Stimulated activated CD4-positive, alpha-beta T cell treated with anti-CD3 and anti-CD28 coated beads, TNF-alpha, amount 100 ng/mL, for 48 hours (primary cell): ENCODE data around the gene EVI5.
"Not testable (repeated sequence)": the region's sequence is repeated elsewhere in the genome, so short reads cannot be mapped to it uniquely, and the experiment has no call there.

Source experiments
- DNase-seq, 3 donors: peaks; one replicate each; pipeline ENCODE4 v3.0.0-alpha.2; 2020; ENCODE audit warnings: low read depth in 3 of 3

EVI5 gene

DNA sequence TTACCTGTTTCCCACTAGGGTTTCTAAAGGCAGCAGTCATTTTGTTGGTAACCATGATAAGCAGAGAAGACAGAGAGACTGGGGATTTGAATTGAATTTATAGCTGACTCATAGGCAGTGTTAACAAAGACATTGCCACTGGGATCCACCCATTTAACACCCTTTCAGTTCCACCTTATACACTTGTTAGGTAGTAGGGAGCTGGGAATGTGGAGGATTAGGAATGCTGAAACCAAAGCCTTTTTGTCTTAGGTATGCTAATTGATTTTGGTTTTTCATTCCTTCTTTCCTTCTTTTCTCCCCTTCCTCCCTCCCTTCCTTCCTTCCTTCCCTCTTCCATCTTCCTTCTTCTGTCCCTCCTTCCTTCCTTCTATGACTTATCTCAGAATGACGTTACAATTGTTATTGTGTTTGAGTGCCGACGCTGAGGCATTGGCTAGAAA is 7.5 kb upstream of the EVI5 start:
- DNase-seq = no peak

DNA sequence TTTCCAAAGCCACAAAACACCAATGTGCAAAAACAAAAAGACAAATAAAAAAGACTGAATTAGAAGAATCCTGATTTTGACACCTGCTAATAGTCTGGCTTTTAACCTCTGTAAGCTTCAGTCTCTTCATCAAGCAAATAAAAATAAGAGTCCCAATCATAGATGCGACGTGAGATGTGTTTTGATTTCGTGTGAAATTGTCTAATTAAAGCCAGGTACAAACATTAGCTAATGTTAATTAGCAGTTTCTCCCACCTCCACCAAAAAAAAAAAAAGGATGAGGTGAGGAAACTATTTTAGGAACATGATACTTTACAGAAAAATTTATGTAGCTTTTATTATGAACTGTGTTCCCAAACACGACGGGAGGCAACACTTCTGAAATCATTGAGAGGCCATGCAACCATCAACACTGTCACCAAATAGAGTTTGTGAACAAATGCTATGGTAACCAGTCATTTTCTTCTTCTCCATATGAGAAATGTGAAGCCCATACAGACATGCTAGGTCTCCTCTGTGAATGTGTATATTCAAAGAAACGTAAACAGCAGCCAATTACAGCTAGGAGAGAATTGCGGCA is 6.7 kb upstream of the EVI5 start:
- DNase-seq = no peak

DNA sequence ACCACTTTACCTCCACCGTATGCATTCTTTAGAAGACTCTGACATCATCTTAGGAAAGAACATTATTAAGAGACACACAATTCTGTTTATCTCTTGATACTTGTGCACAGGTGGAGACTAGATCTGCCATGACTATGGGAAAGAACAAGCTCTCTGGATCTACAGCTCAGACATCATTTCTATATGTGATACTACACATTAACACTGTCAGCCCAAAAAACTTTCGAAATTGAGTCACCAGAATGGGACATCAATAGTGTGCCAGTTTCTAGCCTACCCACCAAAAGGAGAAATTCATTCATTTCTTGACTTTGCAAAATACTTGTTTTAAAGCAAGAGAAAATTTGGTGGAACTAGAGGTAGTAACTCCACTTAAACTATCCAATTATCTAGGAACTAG is 6.0 kb upstream of the EVI5 start:
- no peak for DNase-seq

DNA sequence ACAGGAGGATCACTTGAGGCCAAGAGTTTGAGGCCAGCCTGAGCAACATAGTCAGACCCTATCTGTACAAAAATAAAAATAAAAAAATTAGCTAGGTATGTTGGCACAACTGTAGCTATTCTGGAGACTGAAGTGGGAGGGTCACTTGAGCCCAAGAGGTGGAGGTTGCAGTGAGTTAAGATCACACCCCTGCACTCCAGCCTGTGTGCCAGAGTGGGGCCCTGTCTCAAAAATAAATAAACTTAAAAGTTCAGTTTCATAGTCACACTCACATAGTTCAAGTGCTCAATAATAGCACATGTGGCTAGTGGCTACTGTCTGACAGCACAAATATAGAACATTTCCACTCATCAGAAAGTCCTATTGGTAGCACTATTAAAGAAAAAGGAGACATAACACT is 5.2 kb upstream of the EVI5 start:
- DNase-seq = no peak

DNA sequence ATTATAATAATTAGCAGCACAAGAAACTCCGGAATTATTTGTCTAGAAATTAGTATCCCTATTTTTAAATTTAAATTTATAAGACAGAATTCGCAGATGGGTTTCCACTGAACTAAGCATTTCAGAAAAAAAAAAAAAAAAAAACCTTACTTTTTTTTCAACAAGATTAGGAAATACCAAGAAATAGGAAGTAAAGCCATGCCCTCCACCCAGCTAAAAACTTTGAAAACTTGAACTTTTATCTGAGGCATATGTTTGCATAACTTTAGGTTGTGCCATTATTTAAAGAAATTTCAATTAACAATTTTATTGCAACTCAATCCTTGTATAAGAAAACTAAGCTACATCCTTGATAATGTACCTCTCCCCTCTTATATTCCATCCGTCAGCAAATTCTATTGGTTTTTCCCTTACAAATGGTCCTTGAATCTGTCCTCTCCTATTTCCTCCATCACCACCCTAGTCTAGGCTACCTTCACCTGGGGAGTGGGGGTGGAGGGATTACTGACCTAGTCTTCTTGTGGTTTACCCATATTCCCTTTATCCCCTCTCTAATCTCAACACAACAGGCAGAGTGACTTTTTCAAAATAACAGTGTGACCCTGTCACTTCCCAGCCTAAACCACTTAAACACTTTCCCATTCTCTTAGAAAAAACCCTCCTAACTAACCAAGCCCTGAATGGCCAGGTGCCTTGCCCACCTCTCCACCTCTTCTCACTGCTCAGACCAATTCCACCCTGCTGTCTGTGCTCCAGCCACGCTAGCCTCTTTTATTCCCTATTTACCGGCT is 1.4 kb upstream of the EVI5 start:
- DNase-seq = no peak

DNA sequence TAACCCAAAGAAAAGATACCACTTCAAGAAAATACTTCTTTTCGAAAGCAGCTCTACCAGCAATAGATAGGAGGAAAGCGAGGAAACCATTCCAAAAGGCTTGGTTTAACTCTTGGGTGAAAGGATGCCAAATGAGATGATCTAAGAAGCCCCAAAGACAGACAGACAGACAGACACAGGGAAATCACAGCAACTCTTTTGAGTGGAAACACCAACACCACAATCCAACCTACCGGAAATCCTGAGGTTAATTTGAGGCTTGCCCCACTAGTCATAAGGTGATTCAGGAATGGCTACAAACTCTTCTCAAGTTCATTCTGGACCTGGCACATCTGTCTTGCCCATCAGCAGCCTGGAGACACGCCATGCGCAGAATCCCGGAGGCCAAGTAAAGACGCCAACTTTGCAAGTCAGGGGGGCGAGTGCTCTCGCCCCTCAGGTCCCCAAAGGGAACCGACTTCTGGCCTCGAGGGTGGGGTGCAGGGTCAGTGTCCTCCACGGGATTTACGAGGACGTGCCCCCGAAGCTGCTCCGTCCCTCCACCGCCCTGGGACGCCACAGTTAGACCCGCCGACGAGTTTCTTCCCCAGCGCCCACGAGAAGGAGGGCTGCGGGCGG is 778 bp downstream of the EVI5 start:
- peak in 1 of 3 donors; percentile 10 for DNase-seq

DNA sequence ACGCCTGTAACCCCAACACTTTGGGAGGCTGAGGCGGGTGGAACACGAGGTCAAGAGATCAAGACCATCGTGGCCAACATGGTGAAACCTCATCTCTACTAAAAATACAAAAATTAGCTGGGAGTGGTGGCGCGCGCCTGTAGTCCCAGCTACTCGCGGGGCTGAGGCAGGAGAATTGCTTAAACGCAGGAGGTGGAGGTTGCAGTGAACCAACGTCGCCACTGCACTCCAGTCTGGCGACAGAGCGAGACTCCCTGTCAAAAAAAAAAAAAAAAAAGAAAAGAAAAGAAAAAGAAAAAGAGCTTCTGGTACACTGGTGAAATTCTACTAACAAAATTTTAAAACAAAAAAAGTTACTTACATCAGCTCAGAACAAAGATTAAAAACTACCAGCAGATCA is 1.4 kb downstream of the EVI5 start:
- DNase-seq = not testable (repeated sequence)

DNA sequence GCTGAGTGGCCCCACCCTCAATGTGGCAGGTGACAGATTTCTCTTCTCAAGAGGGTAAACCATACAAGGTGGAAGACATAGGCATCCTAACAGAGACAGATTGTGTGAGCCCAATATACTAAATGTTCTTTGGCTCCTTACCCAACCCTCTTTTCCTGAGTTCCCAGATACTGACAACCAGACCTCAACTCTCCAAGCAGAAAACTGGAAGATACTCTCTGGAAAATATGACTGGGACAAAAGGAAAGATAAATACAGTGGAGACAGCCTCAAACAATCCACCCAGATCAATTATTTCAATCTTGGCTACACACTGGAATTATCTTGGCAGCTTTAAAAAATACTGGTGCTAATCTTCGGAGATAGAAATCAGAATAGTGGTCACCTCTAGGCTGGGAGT is 6.5 kb downstream of the EVI5 start:
- no peak for DNase-seq

DNA sequence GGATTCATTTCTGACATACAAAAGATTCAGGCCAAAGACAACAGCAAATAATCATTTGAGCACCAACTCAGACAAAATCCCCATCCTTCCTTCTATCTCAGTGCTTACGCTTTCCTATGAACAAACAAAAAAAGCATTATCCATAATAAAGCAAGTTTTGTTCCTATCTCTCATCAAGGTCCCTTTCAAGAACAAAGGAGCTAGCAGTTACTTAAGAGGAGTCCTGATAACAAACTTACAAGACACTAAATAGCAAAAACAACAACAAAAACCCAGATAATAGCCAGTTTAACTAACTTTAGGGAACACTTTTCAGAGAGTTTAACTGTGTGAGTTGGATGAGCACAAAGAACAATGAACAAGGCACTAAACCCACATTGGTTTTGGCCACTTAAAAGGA is 10.5 kb downstream of the EVI5 start:
- no peak for DNase-seq

DNA sequence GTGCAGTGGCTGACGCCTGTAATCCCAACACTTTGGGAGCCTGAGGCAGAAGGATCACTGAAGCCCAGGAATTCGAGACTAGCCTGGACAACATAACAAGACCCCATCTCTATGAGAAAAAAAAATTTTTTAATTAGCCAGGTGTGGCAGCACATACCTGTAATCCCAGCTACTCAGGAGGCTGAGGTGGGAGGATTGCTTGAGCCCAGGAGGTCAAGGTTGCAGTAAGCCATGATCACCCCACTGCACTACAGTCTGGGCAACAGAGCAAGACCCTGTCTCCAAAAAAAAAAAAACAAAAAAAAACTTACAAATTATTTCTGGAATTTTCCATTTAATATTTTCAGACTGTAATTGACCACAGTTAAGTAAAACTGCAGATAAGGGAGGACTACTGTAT is 11.2 kb downstream of the EVI5 start:
- not testable (repeated sequence) for DNase-seq

DNA sequence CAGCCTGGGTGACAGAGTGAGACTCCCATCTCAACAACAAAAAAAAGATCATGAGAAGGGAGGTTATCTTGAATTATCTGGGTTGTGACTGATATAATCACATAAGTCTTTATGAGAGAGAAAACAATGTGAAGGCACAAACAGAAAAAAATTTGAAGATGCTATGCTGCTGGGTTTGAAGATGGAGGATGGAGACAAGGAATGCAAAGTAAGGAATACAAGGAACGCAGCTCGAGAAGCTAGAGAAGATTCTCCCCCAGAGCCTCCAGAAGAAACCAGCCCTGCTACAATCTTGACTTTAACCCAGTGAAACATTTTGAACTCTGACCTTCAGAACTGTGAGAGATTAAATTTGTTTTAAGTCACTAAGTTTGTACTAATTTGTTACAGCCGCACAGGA is 15.1 kb downstream of the EVI5 start:
- DNase-seq = no peak

DNA sequence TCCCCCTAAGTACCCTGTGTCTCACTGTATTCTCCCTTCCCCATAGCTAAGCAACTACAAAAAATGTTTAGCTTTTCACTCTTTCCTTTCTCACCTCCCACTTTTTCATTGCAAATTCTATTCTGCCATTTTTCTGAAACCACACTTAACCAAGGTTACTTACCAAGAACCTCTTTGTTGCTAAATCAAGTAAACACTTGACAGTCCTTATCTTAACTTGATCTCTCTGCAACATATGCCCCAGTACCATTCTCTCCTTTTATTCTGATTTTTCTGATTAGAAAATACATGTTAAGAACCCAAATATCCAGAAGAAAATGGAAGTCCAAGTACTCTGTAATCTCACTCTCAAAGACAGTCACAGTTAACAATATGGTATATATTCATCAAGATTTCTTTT is 16.0 kb downstream of the EVI5 start:
- no peak for DNase-seq

DNA sequence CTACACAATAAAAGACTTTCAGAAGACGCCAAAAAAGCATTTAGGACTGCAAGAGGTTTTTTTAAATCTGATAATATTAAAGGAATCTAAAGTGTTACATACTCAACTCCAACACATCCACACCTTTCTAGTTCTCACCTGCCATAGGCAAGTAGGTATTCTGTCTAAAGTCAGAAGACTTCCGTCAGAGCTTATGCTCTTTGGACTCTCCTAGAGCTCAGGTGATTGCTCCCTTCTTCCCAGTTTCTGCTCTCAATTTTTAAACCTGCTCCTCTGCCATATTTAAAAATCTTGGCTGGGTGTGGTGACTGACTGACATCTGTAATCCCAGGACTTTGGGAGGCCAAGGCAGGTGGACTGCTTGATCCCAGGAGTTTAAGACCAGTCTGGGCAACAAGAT is 16.6 kb downstream of the EVI5 start:
- DNase-seq = no peak

DNA sequence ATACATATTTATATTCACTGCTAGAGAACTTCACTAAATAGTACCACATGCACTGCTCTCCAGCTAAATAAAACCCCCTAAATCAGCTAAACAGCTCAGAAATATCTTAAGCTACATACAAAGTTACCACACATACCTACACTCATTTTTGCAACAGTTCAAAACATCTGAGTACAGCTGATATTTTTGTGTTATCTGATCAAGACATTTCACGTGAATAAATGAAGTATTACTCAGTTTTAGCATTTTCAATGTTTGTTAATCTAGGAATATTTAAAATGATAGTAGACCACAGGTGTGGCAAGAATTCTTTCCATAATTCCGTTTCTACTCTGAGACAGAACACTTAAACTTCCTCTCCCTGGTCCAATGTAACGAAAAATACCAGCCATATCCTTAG is 20.8 kb downstream of the EVI5 start:
- no peak for DNase-seq

DNA sequence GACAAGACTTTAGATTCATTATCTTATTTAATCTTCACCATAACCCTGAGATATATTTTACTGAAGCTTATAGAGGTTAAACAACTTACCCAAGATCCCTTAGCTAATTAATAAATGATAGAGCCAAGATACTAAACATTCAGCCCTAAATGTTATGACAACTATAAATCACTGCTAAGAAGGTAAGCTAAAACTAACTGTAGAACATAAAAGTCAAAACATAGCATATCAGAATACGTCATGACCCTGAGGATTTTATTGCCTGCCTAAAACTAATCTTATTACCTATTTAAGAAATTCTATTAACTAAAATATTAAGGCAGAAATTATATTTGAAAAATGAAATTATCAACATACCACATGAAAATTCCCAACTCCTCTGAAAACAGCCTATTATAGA is 22.6 kb downstream of the EVI5 start:
- DNase-seq = no peak

DNA sequence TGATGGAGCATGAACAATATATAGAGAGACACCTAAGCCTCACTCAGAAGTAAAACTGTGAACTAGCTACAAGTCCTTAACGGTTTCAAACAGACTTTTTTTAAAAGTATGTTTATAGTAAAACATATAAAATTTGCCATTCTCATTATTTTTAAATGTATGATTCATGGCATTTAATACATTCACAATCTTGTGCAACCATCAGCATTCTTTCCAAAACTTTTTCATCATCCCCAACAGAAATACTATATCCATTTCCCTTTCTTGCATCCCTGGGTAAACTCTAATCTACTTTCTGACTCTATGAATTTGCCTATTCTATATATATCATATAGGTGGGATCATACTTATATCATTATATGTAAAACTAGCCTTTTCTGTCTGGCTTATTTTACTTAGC is 25.5 kb downstream of the EVI5 start:
- no peak for DNase-seq

DNA sequence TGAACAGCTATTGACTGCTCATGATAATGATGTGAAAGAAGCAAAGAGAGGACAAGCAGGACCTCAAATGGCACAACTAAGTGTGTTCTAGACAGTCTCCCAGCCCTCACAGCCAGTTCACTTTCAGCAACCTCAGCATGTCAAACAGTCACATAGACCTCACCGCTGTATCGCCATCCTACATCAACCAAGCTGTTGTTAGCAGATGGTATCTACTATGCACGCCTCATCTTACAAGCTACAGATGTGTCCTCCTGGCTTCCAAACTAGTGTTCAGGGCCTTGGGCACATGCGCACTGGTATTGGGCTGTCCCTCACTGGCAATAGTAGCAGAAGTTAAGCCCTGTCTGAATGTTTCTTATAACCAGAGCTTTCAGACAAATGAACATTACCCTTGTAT is 28.4 kb downstream of the EVI5 start:
- no peak for DNase-seq

DNA sequence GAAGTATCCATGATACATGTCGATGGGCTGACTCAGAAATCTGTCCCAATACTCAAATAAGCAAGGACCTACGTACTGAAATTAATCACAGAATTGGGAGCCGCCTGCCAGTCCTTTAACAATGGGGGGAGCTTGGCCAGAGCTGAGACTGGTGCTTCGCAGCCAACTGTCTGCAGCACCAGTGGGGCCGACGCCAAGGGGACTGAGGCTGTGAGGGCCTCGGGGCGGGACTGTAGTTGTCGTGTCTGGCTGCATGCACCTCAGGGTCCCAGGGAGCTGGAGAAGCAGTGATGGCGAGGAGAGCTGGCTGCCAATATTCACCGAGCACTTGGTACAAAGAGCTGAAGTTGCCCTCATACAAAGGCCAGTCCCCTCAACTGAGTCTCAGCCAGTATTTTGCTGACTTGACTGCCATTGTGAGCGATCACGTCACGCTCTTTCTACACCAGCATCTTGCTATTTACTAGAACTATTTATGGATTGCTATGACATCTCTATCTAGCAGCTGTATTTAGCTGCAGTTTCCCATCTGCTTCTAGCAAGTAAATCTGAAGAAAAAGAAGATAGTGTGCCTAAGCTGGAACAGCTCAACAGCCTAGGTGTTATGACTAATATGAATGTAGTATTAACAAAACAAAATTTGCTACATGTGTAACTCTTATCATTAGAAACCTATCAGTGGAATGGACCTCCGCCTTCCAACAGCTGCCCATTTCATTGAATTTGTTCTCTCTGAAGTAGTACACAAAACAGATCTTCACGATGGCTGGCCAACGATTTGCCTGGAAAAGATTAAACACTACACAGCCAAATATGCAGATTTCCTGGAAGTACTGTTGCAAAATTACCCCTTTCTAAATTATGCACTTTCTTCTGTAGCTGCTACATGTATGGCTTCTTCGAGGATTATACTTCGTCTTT is 29.1 kb downstream of the EVI5 start:
- DNase-seq = no peak

DNA sequence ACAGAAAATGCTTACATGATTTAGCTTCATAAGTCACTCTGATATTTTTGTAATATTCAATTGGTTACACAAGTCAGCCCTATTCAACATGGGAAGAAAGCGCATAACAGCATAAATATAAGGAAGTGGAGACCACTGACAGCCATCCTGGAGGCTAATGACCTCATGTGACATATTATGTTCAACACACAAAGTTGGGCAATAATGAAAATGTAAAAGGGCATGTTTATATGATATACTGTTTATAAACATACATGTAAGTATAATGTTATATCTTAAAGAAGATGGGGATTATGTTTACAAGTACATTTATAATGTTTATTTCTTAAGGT is 30.2 kb downstream of the EVI5 start:
- no peak for DNase-seq

DNA sequence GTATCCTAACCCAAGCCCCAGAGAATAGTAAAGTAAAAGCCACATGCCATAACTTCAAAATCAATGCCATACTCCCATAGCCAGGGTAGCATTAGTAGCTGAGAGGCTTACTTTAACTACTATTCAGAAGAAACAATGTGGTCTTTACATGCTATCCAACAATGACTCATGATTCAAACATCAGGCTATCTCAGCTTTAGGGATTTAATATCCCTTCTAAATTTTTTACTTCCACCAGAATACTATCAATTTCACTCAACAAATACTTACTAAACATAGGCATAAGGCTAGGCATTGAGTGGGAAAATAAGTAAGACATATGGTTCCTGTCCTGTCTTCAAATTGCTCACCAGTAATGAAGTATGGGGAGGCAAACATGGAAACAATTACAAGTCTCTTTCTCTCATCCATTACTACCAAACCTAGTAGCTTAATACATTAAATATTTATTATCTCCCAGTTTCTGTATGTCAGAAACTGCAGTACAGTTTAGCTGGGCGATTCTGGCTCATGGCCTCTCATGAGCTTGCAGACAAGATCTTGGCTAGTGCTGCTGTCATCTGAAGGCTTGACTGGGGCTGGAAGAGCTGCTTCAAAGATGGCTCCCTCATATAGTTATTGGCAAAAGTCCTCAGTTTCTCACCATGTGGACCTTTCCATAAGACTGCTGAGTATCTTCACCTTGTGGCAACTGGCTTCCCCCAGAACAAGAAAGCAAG is 30.7 kb downstream of the EVI5 start:
- no peak for DNase-seq

DNA sequence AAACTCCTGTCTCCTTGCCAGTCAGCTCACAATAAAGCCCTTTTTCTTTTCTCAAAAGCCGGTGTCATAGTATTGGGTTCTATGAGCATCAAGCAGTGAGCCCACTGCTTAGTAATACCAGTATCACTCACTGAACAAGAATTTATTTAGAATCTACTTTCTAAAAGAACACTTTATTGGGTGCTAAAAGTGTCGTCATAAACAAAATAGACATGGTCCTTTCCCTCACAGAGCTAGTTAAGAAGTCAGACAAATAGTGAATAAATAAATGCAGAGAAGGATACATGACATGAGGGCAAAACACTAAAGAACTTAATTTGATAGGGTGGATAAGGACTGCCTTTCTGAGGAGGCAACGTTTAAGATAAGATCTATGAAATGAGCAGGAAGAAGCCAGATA is 32.2 kb downstream of the EVI5 start:
- no peak for DNase-seq
